Fibroblast of skin of scalp (primary cell): Measurements from ENCODE around the gene SF1. TPM values are rescaled to one million over a fixed set of nuclear protein-coding genes. Genes with fewer than 3 reads are reported as not detected.
"Not testable (repeated sequence)": the region's sequence is repeated elsewhere in the genome, so short reads cannot be mapped to it uniquely, and the experiment has no call there.

Source experiments
- DNase-seq: peaks from one replicate; pipeline ENCODE4 v3.0.0-alpha.2; 2013
- polyA plus RNA-seq, 2 experiments: library from polyadenylated mRNA; unstranded; fragments of 120-200 nt; gene quantifications; one replicate each; pipeline ENCODE4 v1.2.1, GENCODE V29; 2013; ENCODE audit not compliant: insufficient read length in 2 of 2

Gene SF1
- polyA plus RNA-seq (2013, experiment 1 of 2; ENCODE audit: insufficient read length): 200 TPM
- polyA plus RNA-seq (2013, experiment 2 of 2; ENCODE audit: insufficient read length): 189 TPM

GRCh38 chr11:64778473-64779298 lies at the start of gene SF1:
Gene SF1, minus strand, starts transcription at chr11:64778542. Its CDS starts 150 bp downstream, at chr11:64778392.
- peak; percentile 100 for DNase-seq

- no peak for DNase-seq
Observed at GRCh38 chr11:64827451-64827839, 49.1 kb upstream of the SF1 start.

- no peak for DNase-seq
Observed at GRCh38 chr11:64826578-64827450, 48.5 kb upstream of the SF1 start.

- no peak for DNase-seq
Observed at GRCh38 chr11:64826062-64826461, 47.7 kb upstream of the SF1 start.

GRCh38 chr11:64823568-64824119 lies 45.3 kb upstream of the SF1 start:
- DNase-seq: no peak

- no peak for DNase-seq
Observed at GRCh38 chr11:64817476-64817875, 39.1 kb upstream of the SF1 start.

GRCh38 chr11:64815433-64815832 lies 37.1 kb upstream of the SF1 start:
- not testable (repeated sequence) for DNase-seq

- DNase-seq: no peak
Observed at GRCh38 chr11:64814712-64815187, 36.4 kb upstream of the SF1 start.

GRCh38 chr11:64813826-64814225 lies 35.5 kb upstream of the SF1 start:
- no peak for DNase-seq

- DNase-seq: no peak
Observed at GRCh38 chr11:64810891-64811272, 32.5 kb upstream of the SF1 start.

GRCh38 chr11:64810271-64810890 lies 32.0 kb upstream of the SF1 start, which contains the start of gene MEN1:
Gene MEN1, minus strand, starts transcription at chr11:64810551. Its CDS starts 442 bp downstream, at chr11:64810109.
- DNase-seq: peak; percentile 96

GRCh38 chr11:64809781-64810241 lies 31.5 kb upstream of the SF1 start:
- DNase-seq: no peak

- DNase-seq: no peak
Observed at GRCh38 chr11:64805481-64805880, 27.1 kb upstream of the SF1 start.

GRCh38 chr11:64804346-64805210 lies 26.2 kb upstream of the SF1 start:
- DNase-seq: no peak

- DNase-seq: no peak
Observed at GRCh38 chr11:64803846-64804345, 25.6 kb upstream of the SF1 start.

- peak; percentile 86 for DNase-seq
Observed at GRCh38 chr11:64803158-64803845, 25.0 kb upstream of the SF1 start, which contains the start of gene MAP4K2. Gene MAP4K2, minus strand, starts transcription at chr11:64803214. Its CDS starts 65 bp downstream, at chr11:64803149.

- DNase-seq: no peak
Observed at GRCh38 chr11:64802370-64803157, 24.2 kb upstream of the SF1 start.

GRCh38 chr11:64801561-64802369 lies 23.4 kb upstream of the SF1 start:
- no peak for DNase-seq

- DNase-seq: no peak
Observed at GRCh38 chr11:64801158-64801464, 22.8 kb upstream of the SF1 start.
